ENCODE measurements around the gene FH.

DNA sequence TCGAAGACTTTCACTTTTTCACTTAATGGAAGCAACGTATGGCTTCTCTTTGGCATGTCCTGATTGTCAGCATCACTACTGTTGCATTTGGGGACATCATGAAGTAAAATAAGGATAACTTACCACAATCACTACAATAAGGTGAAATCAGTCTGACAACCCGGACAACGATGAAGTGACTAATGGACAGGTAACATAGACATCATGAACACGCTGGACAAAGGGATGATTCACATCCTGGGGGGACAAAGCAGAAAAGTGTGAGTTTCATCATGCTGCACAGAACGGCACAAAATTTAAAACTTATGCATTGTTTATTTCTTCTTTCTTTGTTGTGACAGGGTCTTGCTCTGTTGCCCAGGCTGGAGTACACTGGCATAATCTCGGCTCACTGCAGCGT, 53.9 kb downstream of the FH start:
- no peak for TF ChIP-seq POLR2A (IDR thresholded peaks at IDR 0.05)
- no peak for TF ChIP-seq EP300 (IDR thresholded peaks at IDR 0.05)
- TF ChIP-seq, protein P1, sequence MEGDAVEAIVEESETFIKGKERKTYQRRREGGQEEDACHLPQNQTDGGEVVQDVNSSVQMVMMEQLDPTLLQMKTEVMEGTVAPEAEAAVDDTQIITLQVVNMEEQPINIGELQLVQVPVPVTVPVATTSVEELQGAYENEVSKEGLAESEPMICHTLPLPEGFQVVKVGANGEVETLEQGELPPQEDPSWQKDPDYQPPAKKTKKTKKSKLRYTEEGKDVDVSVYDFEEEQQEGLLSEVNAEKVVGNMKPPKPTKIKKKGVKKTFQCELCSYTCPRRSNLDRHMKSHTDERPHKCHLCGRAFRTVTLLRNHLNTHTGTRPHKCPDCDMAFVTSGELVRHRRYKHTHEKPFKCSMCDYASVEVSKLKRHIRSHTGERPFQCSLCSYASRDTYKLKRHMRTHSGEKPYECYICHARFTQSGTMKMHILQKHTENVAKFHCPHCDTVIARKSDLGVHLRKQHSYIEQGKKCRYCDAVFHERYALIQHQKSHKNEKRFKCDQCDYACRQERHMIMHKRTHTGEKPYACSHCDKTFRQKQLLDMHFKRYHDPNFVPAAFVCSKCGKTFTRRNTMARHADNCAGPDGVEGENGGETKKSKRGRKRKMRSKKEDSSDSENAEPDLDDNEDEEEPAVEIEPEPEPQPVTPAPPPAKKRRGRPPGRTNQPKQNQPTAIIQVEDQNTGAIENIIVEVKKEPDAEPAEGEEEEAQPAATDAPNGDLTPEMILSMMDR (IDR thresholded peaks at IDR 0.05), result no peak

Data from tibial nerve (tissue), 4 donors.